SK-MEL-5 (cell line): ENCODE measurements around the gene ARAF. TPM values are rescaled to one million over a fixed set of nuclear protein-coding genes. Genes with fewer than 3 reads are reported as not detected.

Experiments
- DNase-seq: peaks from one replicate; pipeline ENCODE4 v3.0.0-alpha.2; 2016; ENCODE audit warnings: low read depth, low spot score
- in situ Hi-C: cut with HindIII; loops from 2 replicates; pipeline ENCODE4 v1.10.0; 2016; ENCODE audit warnings: low sequenced_read_pairs, high pct_unique_total_duplicates, low pct_unique_long_range_greater_than_20kb
- small RNA-seq, 2 experiments: library from RNA; depleted of rRNA; stranded (forward); fragments of <200 nt; gene quantifications; one replicate each; pipeline ENCODE3, GENCODE V24; 2014
- total RNA-seq: library from RNA; depleted of rRNA; stranded (reverse); fragments of >200 nt; shearing (Covaris generic); gene quantifications from 2 replicates; pipeline ENCODE4 v1.2.3, GENCODE V29; 2014; rRNA removed

Gene ARAF
- total RNA-seq, 1 experiment from 2014 or later, result 14.5 TPM

GRCh38 chrX:47605024-47605423, 44.0 kb downstream of the ARAF start:
- in situ Hi-C loops, result no loop called here
- no peak for DNase-seq

DNA sequence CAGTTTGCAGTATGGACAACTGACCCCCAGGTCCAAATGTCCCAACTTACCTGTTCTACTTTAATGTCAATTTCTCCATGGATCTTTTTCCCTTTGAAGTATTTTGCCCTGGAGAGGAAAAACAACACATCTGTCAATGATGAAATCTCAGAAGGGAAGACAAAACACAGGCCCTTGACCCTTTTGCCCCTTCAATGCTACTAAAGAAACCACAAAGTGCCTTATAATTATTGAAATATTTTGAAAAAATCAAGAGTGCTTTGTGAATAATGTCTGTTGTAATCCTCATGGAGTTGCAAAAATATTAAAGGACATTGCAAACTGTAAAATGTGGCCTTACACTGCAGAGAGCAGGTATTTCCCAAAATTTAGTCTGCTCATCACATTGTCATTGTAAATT, 46.1 kb downstream of the ARAF start:
- no peak for DNase-seq
- in situ Hi-C loops, result no loop called here

DNA sequence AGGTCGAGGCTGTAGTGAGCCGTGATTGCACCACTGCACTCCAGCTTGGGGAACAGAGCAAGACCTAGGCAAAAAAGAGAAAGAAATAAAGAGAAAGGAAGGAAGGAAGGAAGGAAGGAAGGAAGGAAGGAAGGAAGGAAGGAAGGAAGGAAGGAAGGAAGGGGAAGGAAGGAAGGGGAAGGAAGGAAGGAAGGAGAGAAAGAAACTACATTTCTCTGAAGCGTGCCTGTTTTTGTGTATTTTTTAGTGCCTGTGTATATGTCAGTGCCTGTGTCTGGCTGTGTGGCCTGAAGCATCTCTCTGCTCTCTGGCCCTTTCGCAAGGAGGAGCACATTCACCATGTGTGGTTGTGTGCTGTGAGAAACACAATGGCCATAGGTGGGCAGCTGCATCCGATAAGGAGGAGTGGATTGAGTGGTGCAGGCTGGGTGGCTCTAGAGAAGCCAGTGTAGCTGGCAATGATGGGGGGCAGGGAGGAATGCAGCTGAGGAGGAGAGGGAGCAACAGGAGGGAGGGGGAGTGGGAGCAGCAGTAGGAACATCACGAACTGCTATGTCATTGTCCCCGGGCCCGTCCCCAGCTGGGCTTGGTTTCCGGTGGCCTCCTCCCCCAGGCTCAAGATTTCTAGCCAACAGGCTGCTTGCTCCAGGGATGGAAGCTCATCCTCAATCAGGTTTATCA, 47.3 kb downstream of the ARAF start:
- no peak for DNase-seq
- in situ Hi-C loops, result no loop called here

DNA sequence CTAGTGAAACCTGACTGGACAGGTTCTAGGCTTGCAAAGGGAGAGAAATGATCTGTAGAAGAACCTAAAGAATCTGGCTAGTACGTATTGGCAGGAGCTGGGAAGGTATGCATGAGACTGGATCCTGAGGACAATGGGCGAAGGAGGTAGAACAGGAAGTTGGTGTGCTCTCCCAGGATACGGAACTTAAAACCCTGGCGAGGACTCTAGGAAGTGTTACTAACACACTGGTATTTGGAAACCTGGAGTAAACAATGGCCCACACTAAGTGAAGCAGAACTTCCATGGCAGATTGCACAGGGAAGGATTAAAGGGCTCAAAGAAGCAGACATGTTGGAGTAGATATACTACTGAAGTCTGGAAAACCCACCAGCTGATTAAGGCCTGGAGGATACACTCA, 49.5 kb downstream of the ARAF start:
- no peak for DNase-seq
- in situ Hi-C loops, result no loop called here

DNA sequence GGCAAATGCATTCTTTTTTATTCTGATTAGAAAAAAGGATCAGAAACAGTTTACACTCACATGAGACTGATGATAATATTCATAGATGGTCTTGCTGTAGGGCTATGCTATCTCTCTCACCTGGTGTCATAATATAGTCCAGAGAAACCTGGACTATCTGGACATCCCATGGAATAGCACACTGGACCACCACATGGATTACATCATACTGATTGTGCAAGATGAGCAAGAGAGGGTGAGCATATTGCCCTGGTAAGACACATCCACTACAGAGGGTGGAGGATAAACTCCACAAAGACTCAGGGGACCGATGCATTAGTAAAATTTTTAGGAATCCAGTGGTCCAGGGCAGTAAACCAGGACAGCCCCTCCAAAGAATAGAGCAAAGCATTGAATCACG, 50.5 kb downstream of the ARAF start:
- DNase-seq, result no peak
- in situ Hi-C loops, result no loop called here

- in situ Hi-C loops, result no loop called here
- DNase-seq, result no peak
Observed at GRCh38 chrX:47611926-47612325, 50.9 kb downstream of the ARAF start.

DNA sequence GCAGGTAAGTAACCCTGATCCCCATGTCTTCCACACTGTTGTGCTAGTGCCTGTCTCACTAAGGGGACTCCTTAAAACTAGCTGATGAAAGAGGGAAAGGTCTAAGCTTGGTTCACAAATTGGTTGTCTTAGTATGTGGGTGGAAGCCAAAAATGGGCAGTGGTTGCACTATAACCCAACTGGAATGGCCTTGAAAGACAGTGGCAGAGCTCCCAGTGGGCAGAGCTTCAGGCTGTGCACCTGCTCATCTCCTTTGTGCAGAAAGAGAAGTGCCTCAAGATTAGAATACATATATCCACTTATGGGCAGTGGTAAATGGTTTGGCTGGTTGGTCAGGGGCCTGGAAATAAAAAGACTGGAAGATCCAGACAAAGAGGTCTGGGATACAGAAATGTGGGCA, 51.4 kb downstream of the ARAF start:
- DNase-seq, result no peak
- in situ Hi-C loops, result no loop called here

DNA sequence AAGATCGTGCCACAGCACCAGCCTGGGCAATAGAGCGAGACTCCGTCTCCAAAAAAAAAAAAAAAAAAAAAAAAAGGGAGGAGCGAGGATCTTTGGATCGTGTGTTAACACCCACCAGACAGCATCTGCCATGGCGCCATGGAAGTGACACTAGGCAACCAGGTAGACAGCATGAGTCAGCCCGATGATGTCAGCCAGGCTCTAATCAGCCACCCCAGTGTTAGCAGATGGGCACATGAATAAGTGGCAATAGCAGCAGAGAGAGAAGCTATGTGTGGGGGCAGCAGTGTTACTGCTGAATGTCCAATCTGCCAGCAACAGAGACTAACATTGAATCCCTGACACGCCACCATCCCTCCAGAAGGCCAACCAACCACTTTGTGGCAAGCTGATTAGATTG, 52.1 kb downstream of the ARAF start:
- DNase-seq, result no peak
- in situ Hi-C loops, result no loop called here

DNA sequence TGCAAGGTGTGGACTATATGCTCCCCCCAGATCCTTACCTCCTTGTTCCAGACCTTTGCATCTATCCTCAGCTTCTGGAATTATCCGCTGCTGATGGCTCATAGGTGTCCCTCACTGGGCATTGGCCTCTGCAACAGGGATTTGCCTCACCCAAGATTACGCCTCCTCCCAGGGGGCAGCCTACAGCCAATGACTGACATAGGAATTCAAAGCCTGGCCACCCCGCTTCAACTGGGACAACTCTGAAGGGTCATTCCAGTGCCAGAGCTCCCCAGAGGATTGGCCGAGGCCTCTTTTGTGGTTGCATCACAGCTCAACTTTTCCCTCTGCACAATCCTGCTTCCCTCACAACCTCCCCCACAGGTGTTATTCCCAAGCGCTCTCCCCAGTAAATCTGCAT, 53.6 kb downstream of the ARAF start:
- in situ Hi-C loops, result no loop called here
- DNase-seq, result no peak

DNA sequence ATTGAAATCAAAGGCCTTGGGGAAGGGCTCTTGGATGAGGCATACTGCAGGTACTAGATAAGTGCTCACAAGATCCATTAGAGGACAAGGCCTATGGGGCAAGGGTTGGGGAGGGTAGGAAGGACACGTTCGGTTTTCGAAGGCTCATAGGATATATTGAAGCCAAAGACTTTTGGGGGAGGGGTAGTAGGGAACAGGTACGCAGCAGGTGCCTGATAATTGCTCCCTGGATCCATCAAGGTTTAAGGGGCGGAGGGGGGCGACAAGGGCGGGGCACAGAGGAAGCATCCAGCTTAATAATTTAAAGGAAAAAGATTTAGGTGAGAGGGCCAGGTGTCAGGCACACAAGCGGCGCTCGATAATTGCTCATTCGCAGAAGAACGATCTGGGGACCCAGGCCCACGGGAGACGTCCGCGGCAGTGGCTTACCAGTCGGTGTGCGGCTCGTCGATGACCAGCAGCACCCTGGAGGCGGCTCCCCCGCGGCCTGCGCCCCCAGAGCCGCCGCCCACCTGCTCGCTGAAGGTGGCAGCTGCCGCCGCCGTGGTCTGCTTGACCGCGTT, 58.0 kb downstream of the ARAF start:
- no peak for DNase-seq
- in situ Hi-C loops, result no loop called here

DNA sequence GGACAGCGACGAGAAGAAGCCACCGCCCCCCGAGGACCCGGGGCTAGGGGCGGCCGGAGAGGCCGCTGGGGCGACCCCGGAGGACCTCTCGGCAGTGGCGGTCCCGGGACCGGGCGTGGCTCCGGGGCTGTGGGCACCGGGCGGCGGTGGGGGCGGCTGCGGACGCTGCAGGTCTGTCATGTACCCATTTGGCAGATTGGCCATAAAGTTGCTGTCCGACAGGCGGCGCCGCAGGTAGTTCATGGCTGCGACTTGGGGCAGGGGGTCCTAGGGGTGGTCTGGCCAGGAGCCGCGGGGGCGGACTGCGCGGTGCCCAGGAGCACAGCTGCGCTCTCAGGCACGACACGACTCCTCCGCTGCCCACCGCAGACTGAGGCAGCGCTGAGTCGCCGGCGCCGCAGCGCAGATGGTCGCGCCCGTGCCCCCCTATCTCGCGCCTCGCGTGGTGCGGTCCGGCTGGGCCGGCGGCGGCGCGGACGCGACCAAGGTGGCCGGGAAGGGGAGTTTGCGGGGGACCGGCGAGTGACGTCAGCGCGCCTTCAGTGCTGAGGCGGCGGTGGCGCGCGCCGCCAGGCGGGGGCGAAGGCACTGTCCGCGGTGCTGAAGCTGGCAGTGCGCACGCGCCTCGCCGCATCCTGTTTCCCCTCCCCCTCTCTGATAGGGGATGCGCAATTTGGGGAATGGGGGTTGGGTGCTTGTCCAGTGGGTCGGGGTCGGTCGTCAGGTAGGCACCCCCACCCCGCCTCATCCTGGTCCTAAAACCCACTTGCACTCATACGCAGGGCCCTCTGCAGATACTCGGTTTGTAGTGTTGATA, 58.7 kb downstream of the ARAF start, which contains the start of gene SYN1:
Gene SYN1 (minus strand): TSS at position 372 of the 817 bp plus-strand sequence. CDS start 129 bp downstream, at position 243.
- in situ Hi-C loops, result no loop called here
- peak; percentile 68 for DNase-seq

DNA sequence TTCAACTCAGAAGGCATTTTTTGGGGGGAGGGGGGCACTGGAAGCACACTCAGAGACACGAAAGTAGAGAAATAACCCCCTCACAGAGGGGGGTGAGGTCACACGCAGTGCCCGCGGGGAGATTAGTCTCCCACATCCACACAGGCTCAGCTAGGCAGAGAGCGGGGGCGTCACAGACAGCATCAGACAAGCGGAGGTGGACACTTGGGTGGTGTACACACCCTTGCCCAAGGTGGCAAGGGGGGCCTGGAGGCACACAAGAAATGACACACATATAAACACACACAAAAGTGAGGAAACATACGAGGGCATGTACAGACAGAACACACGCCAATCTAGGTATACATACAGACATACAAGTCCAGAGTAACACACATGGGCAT, 59.3 kb downstream of the ARAF start:
- no peak for DNase-seq
- in situ Hi-C loops, result no loop called here

Small RNA genes lying within 50 kb of the gene (small RNA-seq; reads per million reads assigned to genes)
- 0 reads per million in 2 experiments for gene MIR4769

Other genes with a start within 250 kb of the ARAF start
- 0.24 TPM in 1 of 2 replicates, not detected in the other for gene ZNF157, start 190.6 kb upstream of the ARAF start, total RNA-seq
- gene ZNF41, start 78.0 kb upstream of the ARAF start, total RNA-seq, result 4.5 TPM in 2 replicates
- gene TIMP1, start 21.2 kb downstream of the ARAF start, total RNA-seq, result 265 and 283 TPM in 2 replicates
- 0.05 TPM in 1 of 2 replicates, not detected in the other for gene SYN1, start 58.7 kb downstream of the ARAF start, total RNA-seq
- gene CFP, start 68.7 kb downstream of the ARAF start, total RNA-seq, result 0.95 TPM in 1 of 2 replicates, not detected in the other
- 35.1 and 39.9 TPM in 2 replicates for gene ELK1, start 89.4 kb downstream of the ARAF start, total RNA-seq
- gene UXT, start 98.0 kb downstream of the ARAF start, total RNA-seq, result 143 and 164 TPM in 2 replicates